Measurements from ENCODE around the gene BGLAP. TPM values are rescaled to one million over a fixed set of nuclear protein-coding genes. Genes with fewer than 3 reads are reported as not detected.
A peak's percentile ranks its signal among the peaks of the same experiment; 100 is the strongest.

The BGLAP gene
- total RNA-seq, 4 donors from 2014 or later, result 0.36 to 3.4 (median 0.69) TPM; not detected in 1

DNA sequence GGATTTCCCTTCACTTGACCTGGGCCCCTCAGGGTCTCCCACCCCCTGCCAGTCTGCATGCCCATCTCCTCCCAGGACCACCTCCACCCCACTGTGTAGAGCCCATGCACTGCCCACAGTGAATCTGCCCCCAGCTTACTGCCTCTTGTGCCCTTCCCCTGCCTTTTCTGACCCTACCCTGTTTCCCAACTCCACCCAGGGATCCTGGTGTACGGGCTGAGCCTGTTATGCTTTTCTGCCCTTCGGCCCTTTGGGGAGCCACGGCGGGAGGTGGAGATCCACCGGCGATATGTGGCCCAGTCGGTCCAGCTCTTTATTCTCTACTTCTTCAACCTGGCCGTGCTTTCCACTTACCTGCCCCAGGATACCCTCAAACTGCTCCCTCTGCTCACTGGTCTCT is 44.1 kb downstream of the BGLAP start:
- H3K4me3 ChIP-seq (ENCODE audit: low read depth, poor library complexity, severe bottlenecking), result no peak overlapping the region
- no peak for TF ChIP-seq POLR2A (IDR thresholded peaks at IDR 0.05)
- TF ChIP-seq, protein P1, sequence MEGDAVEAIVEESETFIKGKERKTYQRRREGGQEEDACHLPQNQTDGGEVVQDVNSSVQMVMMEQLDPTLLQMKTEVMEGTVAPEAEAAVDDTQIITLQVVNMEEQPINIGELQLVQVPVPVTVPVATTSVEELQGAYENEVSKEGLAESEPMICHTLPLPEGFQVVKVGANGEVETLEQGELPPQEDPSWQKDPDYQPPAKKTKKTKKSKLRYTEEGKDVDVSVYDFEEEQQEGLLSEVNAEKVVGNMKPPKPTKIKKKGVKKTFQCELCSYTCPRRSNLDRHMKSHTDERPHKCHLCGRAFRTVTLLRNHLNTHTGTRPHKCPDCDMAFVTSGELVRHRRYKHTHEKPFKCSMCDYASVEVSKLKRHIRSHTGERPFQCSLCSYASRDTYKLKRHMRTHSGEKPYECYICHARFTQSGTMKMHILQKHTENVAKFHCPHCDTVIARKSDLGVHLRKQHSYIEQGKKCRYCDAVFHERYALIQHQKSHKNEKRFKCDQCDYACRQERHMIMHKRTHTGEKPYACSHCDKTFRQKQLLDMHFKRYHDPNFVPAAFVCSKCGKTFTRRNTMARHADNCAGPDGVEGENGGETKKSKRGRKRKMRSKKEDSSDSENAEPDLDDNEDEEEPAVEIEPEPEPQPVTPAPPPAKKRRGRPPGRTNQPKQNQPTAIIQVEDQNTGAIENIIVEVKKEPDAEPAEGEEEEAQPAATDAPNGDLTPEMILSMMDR (IDR thresholded peaks at IDR 0.05), result no peak
- WGBS, 2 donors, result 69 to 74% methylated on average over 8 of the region's 8 CpGs
- no peak for DNase-seq (ENCODE audit: low spot score in 2 of 2)
- intact Hi-C loops (cut with DNase I; ENCODE audit: low total_unique reads), result no loop called here

DNA sequence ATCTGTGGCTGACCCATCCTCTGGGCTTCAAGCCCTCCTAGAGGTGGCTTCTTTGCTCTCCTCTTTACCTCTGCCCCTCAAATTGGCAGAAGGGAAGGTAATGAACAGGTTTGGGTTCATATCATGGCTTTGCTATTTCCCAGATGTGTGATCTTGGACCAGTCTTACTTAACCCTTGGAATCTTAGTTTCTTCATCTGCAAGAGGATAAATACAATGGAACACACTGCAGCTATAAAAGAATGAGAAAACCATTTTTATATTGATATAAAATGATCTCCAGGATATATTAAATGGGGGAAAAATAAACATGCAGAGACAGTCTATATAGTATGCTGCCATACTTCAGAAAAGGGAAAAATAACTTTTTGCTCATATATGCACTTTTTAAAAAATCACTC is 47.9 kb downstream of the BGLAP start:
- TF ChIP-seq, protein P1 (IDR thresholded peaks at IDR 0.05), result no peak
- no peak for TF ChIP-seq POLR2A (IDR thresholded peaks at IDR 0.05)
- no peak for DNase-seq (ENCODE audit: low spot score in 2 of 2)
- intact Hi-C loops (cut with DNase I; ENCODE audit: low total_unique reads), result no loop called here
- no peak overlapping the region for H3K4me3 ChIP-seq (ENCODE audit: low read depth, poor library complexity, severe bottlenecking)

DNA sequence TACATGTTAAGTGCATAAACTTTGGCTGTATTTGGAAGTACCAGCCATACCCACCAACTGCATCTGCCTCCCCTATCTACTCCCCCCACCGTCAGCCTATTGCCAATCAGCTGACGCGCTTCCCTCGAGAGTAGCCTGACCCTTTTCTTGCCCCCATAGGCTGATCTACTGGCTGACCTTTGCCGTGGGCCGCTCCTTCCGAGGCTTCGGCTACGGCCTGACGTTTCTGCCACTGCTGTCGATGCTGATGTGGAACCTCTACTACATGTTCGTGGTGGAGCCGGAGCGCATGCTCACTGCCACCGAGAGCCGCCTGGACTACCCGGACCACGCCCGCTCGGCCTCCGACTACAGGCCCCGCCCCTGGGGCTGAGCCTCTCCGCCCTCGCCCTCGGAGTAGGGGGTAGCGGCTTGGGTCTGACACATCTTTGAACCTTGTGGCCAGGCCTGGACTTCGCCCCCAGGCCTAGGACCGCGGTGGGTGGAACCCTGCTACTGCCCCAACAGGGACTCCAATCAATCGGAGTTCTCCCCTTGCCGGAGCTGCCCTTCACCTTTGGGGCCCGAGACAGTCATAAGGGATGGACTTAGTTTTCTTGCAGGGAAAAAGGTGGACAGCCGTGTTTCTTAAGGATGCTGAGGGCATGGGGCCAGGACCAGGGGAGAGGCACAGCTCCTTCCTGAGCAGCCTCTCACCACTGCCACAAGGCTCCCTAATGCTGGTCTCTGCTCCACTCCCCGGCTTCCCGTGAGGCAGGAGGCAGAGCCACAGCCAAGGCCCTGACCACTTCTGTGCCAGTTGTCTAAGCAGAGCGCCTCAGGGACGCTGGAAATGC is 49.5 kb downstream of the BGLAP start:
- 18 to 24% methylated on average over 36 to 37 of the region's 37 CpGs for WGBS, 2 donors
- intact Hi-C loops (cut with DNase I; ENCODE audit: low total_unique reads), result no loop called here

More for the DNA sequence above, 49.5 kb downstream of the BGLAP start:
- peak; percentile 84 to 97 for DNase-seq (ENCODE audit: low spot score in 2 of 2)
- no peak overlapping the region for H3K4me3 ChIP-seq (ENCODE audit: low read depth, poor library complexity, severe bottlenecking)
- TF ChIP-seq, protein P1 (IDR thresholded peaks at IDR 0.05), result no peak
- no peak for TF ChIP-seq POLR2A (IDR thresholded peaks at IDR 0.05)

Other genes starting within 250 kb of the BGLAP start
- 100 to 1,000 TPM; 113 to 215 (median 185) TPM for gene SSR2, start 221.2 kb upstream of the BGLAP start, total RNA-seq
- gene UBQLN4, start 188.4 kb upstream of the BGLAP start, total RNA-seq, result 10 to 100 TPM; 19.8 to 31.0 (median 26.9) TPM
- gene LAMTOR2, start 187.4 kb upstream of the BGLAP start, total RNA-seq, result 10 to 100 TPM; 41.8 to 64.5 (median 47.4) TPM
- 100 to 1,000 TPM; 211 to 281 (median 251) TPM for gene RAB25, start 181.0 kb upstream of the BGLAP start, total RNA-seq
- 1 to 10 TPM in 1 of 4 donors, under 1 TPM in 3; 0.21 to 1.1 (median 0.67) TPM for gene MEX3A, start 159.7 kb upstream of the BGLAP start, total RNA-seq
- gene LMNA, start 127.5 kb upstream of the BGLAP start, total RNA-seq, result 100 to 1,000 TPM; 530 to 611 (median 555) TPM
- gene SEMA4A, start 88.6 kb upstream of the BGLAP start, total RNA-seq, result 10 to 100 TPM; 30.5 to 45.4 (median 41.4) TPM
- 10 to 100 TPM; 11.3 to 15.3 (median 13.3) TPM for gene SLC25A44, start 48.1 kb upstream of the BGLAP start, total RNA-seq
- gene PMF1, start 29.2 kb upstream of the BGLAP start, total RNA-seq, result 10 to 100 TPM; 62.9 to 83.6 (median 71.1) TPM
- 1 to 10 TPM; 2.0 to 8.4 (median 4.6) TPM for gene PAQR6, start 5.9 kb downstream of the BGLAP start, total RNA-seq
- gene SMG5, start 40.6 kb downstream of the BGLAP start, total RNA-seq, result 10 to 100 TPM; 56.9 to 88.4 (median 61.0) TPM
- 100 to 1,000 TPM in 2 of 4 donors, 10 to 100 TPM in 2; 96.9 to 111 (median 101) TPM for gene TMEM79, start 42.1 kb downstream of the BGLAP start, total RNA-seq
- 10 to 100 TPM; 21.9 to 49.1 (median 34.5) TPM for gene GLMP, start 53.5 kb downstream of the BGLAP start, total RNA-seq
- not detected for gene VHLL, start 57.1 kb downstream of the BGLAP start, total RNA-seq
- gene CCT3, start 96.1 kb downstream of the BGLAP start, total RNA-seq, result 100 to 1,000 TPM; 119 to 202 (median 150) TPM
- 1 to 10 TPM in 1 of 4 donors, not detected in 3; 3.2 TPM for gene TSACC, start 96.3 kb downstream of the BGLAP start, total RNA-seq
- gene RHBG, start 127.0 kb downstream of the BGLAP start, total RNA-seq, result 10 to 100 TPM in 1 of 4 donors, 1 to 10 TPM in 3; 3.5 to 14.2 (median 9.3) TPM